ENCODE data around the gene BHLHA9.

- TF ChIP-seq TSHZ2 (CRISPR knock-in tag; IDR thresholded peaks at IDR 0.05) (no peak), CSDC2 (CRISPR knock-in tag; IDR thresholded peaks at IDR 0.05) (no peak), PPARA (CRISPR knock-in tag; IDR thresholded peaks at IDR 0.05; ENCODE audit: borderline replicate concordance) (no peak), RARB (CRISPR knock-in tag; IDR thresholded peaks at IDR 0.05) (no peak), ZNF565 (CRISPR knock-in tag; conservative IDR thresholded peaks at IDR 0.05; ENCODE audit: low read depth) (no peak)
- TF ChIP-seq, protein P1, sequence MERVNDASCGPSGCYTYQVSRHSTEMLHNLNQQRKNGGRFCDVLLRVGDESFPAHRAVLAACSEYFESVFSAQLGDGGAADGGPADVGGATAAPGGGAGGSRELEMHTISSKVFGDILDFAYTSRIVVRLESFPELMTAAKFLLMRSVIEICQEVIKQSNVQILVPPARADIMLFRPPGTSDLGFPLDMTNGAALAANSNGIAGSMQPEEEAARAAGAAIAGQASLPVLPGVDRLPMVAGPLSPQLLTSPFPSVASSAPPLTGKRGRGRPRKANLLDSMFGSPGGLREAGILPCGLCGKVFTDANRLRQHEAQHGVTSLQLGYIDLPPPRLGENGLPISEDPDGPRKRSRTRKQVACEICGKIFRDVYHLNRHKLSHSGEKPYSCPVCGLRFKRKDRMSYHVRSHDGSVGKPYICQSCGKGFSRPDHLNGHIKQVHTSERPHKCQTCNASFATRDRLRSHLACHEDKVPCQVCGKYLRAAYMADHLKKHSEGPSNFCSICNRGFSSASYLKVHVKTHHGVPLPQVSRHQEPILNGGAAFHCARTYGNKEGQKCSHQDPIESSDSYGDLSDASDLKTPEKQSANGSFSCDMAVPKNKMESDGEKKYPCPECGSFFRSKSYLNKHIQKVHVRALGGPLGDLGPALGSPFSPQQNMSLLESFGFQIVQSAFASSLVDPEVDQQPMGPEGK (CRISPR knock-in tag; IDR thresholded peaks at IDR 0.05; ENCODE audit: borderline replicate concordance), result no peak
- TF ChIP-seq, protein P2, sequence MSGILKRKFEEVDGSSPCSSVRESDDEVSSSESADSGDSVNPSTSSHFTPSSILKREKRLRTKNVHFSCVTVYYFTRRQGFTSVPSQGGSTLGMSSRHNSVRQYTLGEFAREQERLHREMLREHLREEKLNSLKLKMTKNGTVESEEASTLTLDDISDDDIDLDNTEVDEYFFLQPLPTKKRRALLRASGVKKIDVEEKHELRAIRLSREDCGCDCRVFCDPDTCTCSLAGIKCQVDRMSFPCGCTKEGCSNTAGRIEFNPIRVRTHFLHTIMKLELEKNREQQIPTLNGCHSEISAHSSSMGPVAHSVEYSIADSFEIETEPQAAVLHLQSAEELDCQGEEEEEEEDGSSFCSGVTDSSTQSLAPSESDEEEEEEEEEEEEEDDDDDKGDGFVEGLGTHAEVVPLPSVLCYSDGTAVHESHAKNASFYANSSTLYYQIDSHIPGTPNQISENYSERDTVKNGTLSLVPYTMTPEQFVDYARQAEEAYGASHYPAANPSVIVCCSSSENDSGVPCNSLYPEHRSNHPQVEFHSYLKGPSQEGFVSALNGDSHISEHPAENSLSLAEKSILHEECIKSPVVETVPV (CRISPR knock-in tag; IDR thresholded peaks at IDR 0.05), result no peak
These were observed 34.3 kb downstream of the BHLHA9 start for GRCh38 chr17:1304522-1304921.

All from SK-N-SH treated with all-trans-retinoic acid at 6 μM for 48 hours (cell line).